HepG2 (cell line): ENCODE data around the gene EIF2S2. TPM values are rescaled to one million over a fixed set of nuclear protein-coding genes. Genes with fewer than 3 reads are reported as not detected.

Experiments
- ATF1 ChIP-seq: IDR thresholded peaks from 2 replicates; pipeline ENCODE4 v1.6.1; 2016; ENCODE audit warnings: mild to moderate bottlenecking, control low read depth
- BRF2 ChIP-seq: sonication (generic); formaldehyde crosslinking; IDR thresholded peaks from 2 replicates; pipeline ENCODE4 v1.8.1; 2022; ENCODE audit warnings: mild to moderate bottlenecking, missing genetic modification reagents
- DMAP1 ChIP-seq: IDR thresholded peaks from 2 replicates; pipeline ENCODE4 v1.6.1; 2016
- E2F2 ChIP-seq: sonication (generic); formaldehyde crosslinking; IDR thresholded peaks from 2 replicates; pipeline ENCODE4 v1.4.0; 2020; ENCODE audit warnings: missing genetic modification reagents, borderline replicate concordance
- IKZF1 ChIP-seq: fragments of 450-650 bp; IDR thresholded peaks from 2 replicates; pipeline ENCODE4 v1.7.1; 2016
- KAT8 ChIP-seq: IDR thresholded peaks from 2 replicates; pipeline ENCODE4 v1.6.1; 2016; ENCODE audit warnings: missing genetic modification reagents, missing compliant biosample characterization
- KMT2B ChIP-seq: IDR thresholded peaks from 2 replicates; pipeline ENCODE4 v1.6.1; 2016; ENCODE audit warnings: missing genetic modification reagents, missing compliant biosample characterization
- NR3C1 ChIP-seq: sonication (generic); formaldehyde crosslinking; IDR thresholded peaks from 2 replicates; pipeline ENCODE4 v1.4.0; 2020; ENCODE audit warnings: missing genetic modification reagents
- RBM39 ChIP-seq: fragments of 200-400 bp; formaldehyde crosslinking; IDR thresholded peaks from one replicate; pipeline ENCODE4 v1.6.1; 2018; ENCODE audit warnings: antibody characterized with exemption, mild to moderate bottlenecking, low read depth, low read length; ENCODE audit not compliant: poor library complexity, severe bottlenecking
- TEAD3 ChIP-seq: optimal IDR thresholded peaks from 2 replicates; pipeline ENCODE3; 2016; ENCODE audit warnings: borderline replicate concordance
- TFAP4 ChIP-seq: sonication (generic); IDR thresholded peaks from 2 replicates; pipeline ENCODE4 v1.6.1; 2016; ENCODE audit warnings: low read depth, borderline replicate concordance
- U2AF1 ChIP-seq: fragments of 200-400 bp; formaldehyde crosslinking; optimal IDR thresholded peaks from 2 replicates; pipeline ENCODE3; 2017; ENCODE audit warnings: mild to moderate bottlenecking, low read depth, low read length
- ZBTB34 ChIP-seq: sonication (generic); formaldehyde crosslinking; IDR thresholded peaks from 2 replicates; pipeline ENCODE4 v1.8.0; 2022; ENCODE audit warnings: mild to moderate bottlenecking, missing genetic modification reagents
- ZKSCAN1 ChIP-seq: fragments of 150-350 bp; IDR thresholded peaks from 2 replicates; pipeline ENCODE4 v1.6.1; 2014; ENCODE audit warnings: low read length
- ZNF263 ChIP-seq: sonication (generic); formaldehyde crosslinking; IDR thresholded peaks from 2 replicates; pipeline ENCODE4 v1.4.0; 2020; ENCODE audit warnings: missing genetic modification reagents
- ZNF282 ChIP-seq: fragments of 450-650 bp; IDR thresholded peaks from 2 replicates; pipeline ENCODE4 v1.6.1; 2018; ENCODE audit not compliant: partially characterized antibody
- ZNF329 ChIP-seq: sonication (generic); formaldehyde crosslinking; IDR thresholded peaks from 2 replicates; pipeline ENCODE4 v1.9.0; 2021; ENCODE audit warnings: low read depth, mild to moderate bottlenecking, missing genetic modification reagents
- ZNF362 ChIP-seq: sonication (generic); formaldehyde crosslinking; IDR thresholded peaks from 2 replicates; pipeline ENCODE4 v1.4.0; 2020; ENCODE audit warnings: missing genetic modification reagents, mild to moderate bottlenecking, borderline replicate concordance
- ZNF451 ChIP-seq: sonication (generic); formaldehyde crosslinking; IDR thresholded peaks from 2 replicates; pipeline ENCODE4 v1.5.0; 2020; ENCODE audit warnings: mild to moderate bottlenecking, missing genetic modification reagents
- ZNF564 ChIP-seq: sonication (generic); formaldehyde crosslinking; IDR thresholded peaks from 2 replicates; pipeline ENCODE4 v1.8.1; 2023; ENCODE audit warnings: mild to moderate bottlenecking, missing genetic modification reagents
- ZNF572 ChIP-seq: sonication (generic); formaldehyde crosslinking; IDR thresholded peaks from 2 replicates; pipeline ENCODE4 v1.5.1; 2020; ENCODE audit warnings: mild to moderate bottlenecking, missing genetic modification reagents
- ZNF619 ChIP-seq: sonication (generic); formaldehyde crosslinking; IDR thresholded peaks from 2 replicates; pipeline ENCODE4 v1.4.0; 2020; ENCODE audit warnings: mild to moderate bottlenecking, missing genetic modification reagents
- ZNF766 ChIP-seq: sonication (generic); formaldehyde crosslinking; IDR thresholded peaks from 2 replicates; pipeline ENCODE4 v1.5.0; 2020; ENCODE audit warnings: missing genetic modification reagents, borderline replicate concordance
- ZNF879 ChIP-seq: sonication (generic); formaldehyde crosslinking; IDR thresholded peaks from 2 replicates; pipeline ENCODE4 v1.8.1; 2023; ENCODE audit warnings: missing genetic modification reagents
- polyA plus RNA-seq, 8 experiments: library from polyadenylated mRNA; depleted of rRNA in 3 of 8; stranded (reverse) in 7 of 8; unstranded in 1 of 8; fragments of >200 nt; fragmentation: Illumina TruSeq in 4 of 8; extraction: Trizol in 4 of 8; gene quantifications; 2 replicates each; pipeline versions ENCODE4 v1.2.1 to v1.2.3, GENCODE V29; 2011 to 2016; ENCODE audit warnings: low read depth in 4 of 8, missing spikeins in 1 of 8, mixed read lengths in 1 of 8; ENCODE audit not compliant: insufficient read depth in 1 of 8
- total RNA-seq, 5 experiments: library from RNA; depleted of rRNA; stranded (reverse); fragments of >200 nt; fragmentation: Illumina TruSeq; extraction: Trizol; gene quantifications; 2 replicates each; pipeline ENCODE4 v1.2.3, GENCODE V29; 2016; ENCODE audit warnings: low read depth in 1 of 5

EIF2S2 gene
- total and polyA plus RNA-seq, 2 of the 13 experiments (the other 11 are each of a cell fraction or from before 2014, with no cell fraction given) = 126 to 213 TPM

DNA sequence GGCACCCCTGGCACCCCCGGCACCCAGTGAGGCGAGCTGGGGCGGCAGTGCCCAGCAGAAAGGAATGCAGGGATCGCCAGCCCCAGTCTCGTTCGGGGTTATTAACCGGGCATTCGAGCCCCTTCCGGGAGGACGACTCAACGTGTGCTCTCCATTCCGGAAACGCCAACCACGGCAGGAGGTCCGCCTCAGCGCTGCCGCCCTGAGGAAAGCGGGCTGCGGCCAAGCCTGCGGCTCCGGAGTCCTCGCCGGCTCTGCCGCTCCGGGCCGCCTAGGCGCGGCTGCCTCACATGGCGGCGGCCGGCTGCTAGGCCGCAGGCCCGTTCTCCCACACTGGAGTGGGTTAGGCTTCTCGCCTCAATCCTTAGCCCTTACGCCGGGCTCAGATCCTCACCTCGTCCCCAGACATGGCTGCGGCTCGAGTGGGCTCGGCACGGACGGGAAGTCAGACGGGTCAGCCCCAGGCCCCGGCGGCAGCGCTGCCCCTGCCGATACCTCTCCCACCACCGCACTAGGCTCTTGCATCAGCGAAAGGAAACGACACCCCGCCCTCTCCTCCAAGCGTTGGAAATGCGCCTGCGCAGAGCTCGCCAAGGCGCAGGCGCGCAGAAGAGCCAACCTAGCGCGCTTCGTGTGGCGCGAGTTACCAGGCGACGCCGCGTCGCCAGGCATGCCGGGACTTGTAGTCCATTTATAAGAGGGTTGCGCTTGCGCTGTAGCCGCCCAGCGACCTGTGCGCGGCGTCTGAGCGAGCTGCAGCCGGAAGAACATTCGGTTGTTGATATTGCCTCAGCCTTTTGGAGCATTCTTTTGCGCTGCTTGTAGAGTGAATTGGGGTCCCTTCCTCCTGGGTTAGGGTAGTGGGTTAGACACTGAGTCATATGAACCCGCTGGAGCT lies at the start of gene EIF2S2 (continued):
- TF ChIP-seq TFAP4 (peak; percentile 7; the same call in 1 of the 2 replicates), BRF2 (CRISPR knock-in tag) (peak; percentile 82; the same call in 1 of the 2 replicates), U2AF1 (peak; percentile 76), ZNF451 (CRISPR knock-in tag) (peak; percentile 87; the same call in 1 of the 2 replicates), DMAP1 (peak; percentile 100), ZNF282 (no peak), ZNF329 (CRISPR knock-in tag) (peak; percentile 90; the same call in 1 of the 2 replicates), E2F2 (peak; percentile 99; the same call in 1 of the 2 replicates), ZKSCAN1 (no peak), ZBTB34 (peak; percentile 93), IKZF1 (no peak), ZNF766 (CRISPR knock-in tag) (peak; percentile 98), ZNF572 (CRISPR knock-in tag) (peak; percentile 88; the same call in 1 of the 2 replicates), ZNF879 (peak; percentile 71; the same call in 1 of the 2 replicates), ZNF619 (peak; percentile 99), KMT2B (CRISPR knock-in tag) (peak; percentile 92), ZNF263 (CRISPR knock-in tag) (peak; percentile 81), NR3C1 (CRISPR knock-in tag) (no peak), RBM39 (peak; percentile 99), TEAD3 (CRISPR knock-in tag) (peak; percentile 84), ZNF362 (CRISPR knock-in tag) (peak; percentile 62; the same call in 1 of the 2 replicates), ZNF564 (CRISPR knock-in tag) (peak; percentile 97), KAT8 (CRISPR knock-in tag) (peak; percentile 96), ATF1 (CRISPR knock-in tag) (peak; percentile 97)
